A673 (cell line): ENCODE measurements around the gene SYP. TPM values are rescaled to one million over a fixed set of nuclear protein-coding genes. Genes with fewer than 3 reads are reported as not detected.

Experiments used
- total RNA-seq: library from RNA; stranded (reverse); gene quantifications from 2 replicates; pipeline ENCODE4 v1.2.3, GENCODE V29; 2021

Gene SYP
- total RNA-seq, 1 experiment from 2014 or later = 14.6 TPM

Other genes starting within 250 kb of the SYP start
- gene OTUD5, start 242.6 kb downstream of the SYP start, total RNA-seq = 58.0 and 67.5 TPM in 2 replicates
- 3.6 and 4.3 TPM in 2 replicates for gene KCND1, start 228.3 kb downstream of the SYP start, total RNA-seq
- gene GRIPAP1, start 197.9 kb downstream of the SYP start, total RNA-seq = 64.0 and 65.6 TPM in 2 replicates
- gene TFE3, start 156.8 kb downstream of the SYP start, total RNA-seq = 49.5 and 56.8 TPM in 2 replicates
- 11.9 and 13.0 TPM in 2 replicates for gene CCDC120, start 141.2 kb downstream of the SYP start, total RNA-seq
- 21.3 and 24.3 TPM in 2 replicates for gene PRAF2, start 126.2 kb downstream of the SYP start, total RNA-seq
- 31.8 and 40.5 TPM in 2 replicates for gene WDR45, start 120.3 kb downstream of the SYP start, total RNA-seq
- gene GPKOW, start 76.5 kb downstream of the SYP start, total RNA-seq = 24.9 and 29.1 TPM in 2 replicates
- 1.1 and 1.5 TPM in 2 replicates for gene MAGIX, start 37.4 kb downstream of the SYP start, total RNA-seq
- gene PLP2, start 28.3 kb downstream of the SYP start, total RNA-seq = 70.0 and 87.5 TPM in 2 replicates
- 4.8 and 6.7 TPM in 2 replicates for gene PRICKLE3, start 13.8 kb downstream of the SYP start, total RNA-seq
- not detected in 2 replicates for gene CACNA1F, start 33.1 kb upstream of the SYP start, total RNA-seq
- 18.9 and 20.5 TPM in 2 replicates for gene CCDC22, start 35.3 kb upstream of the SYP start, total RNA-seq
- gene FOXP3, start 64.5 kb upstream of the SYP start, total RNA-seq = 0.20 TPM in 1 of 2 replicates, not detected in the other
- gene PPP1R3F, start 69.6 kb upstream of the SYP start, total RNA-seq = 11.4 and 12.3 TPM in 2 replicates
- gene GAGE10, start 103.5 kb upstream of the SYP start, total RNA-seq = not detected in 2 replicates
- not detected in 2 replicates for gene GAGE12J, start 121.8 kb upstream of the SYP start, total RNA-seq
- not detected in 2 replicates for gene GAGE13, start 131.4 kb upstream of the SYP start, total RNA-seq